Gastrocnemius medialis (tissue), 4 donors: Measurements from ENCODE around the gene CDR2.

ENCODE experiments used
- CTCF ChIP-seq, 5 experiments: fragments of 450-650 bp in 3 of 5; fragments of 200-600 bp in 2 of 5; sonication (generic) in 2 of 5; IDR thresholded peaks in 4 of 5; conservative IDR thresholded peaks in 1 of 5; 1 replicate in 4 of 5; 2 replicates in 1 of 5; pipeline ENCODE4 v1.5.1; 2016 to 2019; ENCODE audit warnings: antibody characterized with exemption in 5 of 5, mild to moderate bottlenecking in 3 of 5, moderate library complexity in 3 of 5
- POLR2A ChIP-seq, 2 donors: fragments of 450-650 bp; IDR thresholded peaks; one replicate each; pipeline ENCODE4 v1.6.1; 2017; ENCODE audit warnings: antibody characterized with exemption in 2 of 2, mild to moderate bottlenecking in 2 of 2, moderate library complexity in 2 of 2

- no peak for TF ChIP-seq CTCF (IDR thresholded peaks at IDR 0.05 in 4 of 5, conservative IDR thresholded peaks at IDR 0.05 in 1 of 5)
- no peak for TF ChIP-seq POLR2A (IDR thresholded peaks at IDR 0.05)
Observed at GRCh38 chr16:22366889-22367288, 7.5 kb downstream of the CDR2 start.
